Lower leg skin (tissue), 4 donors: ENCODE data around the gene RAB10. TPM values are rescaled to one million over a fixed set of nuclear protein-coding genes. Genes with fewer than 3 reads are reported as not detected.

Experiments
- DNase-seq, 2 donors: peaks; one replicate each; pipeline ENCODE4 v3.0.0-alpha.2; 2019; ENCODE audit warnings: low spot score in 2 of 2
- H3K4me3 ChIP-seq: fragments of 200-600 bp; sonication (generic); 2 replicates; pipeline ENCODE4 v1.5.1; 2017; ENCODE audit warnings: mild to moderate bottlenecking, low read depth; ENCODE audit not compliant: poor library complexity, severe bottlenecking
- CTCF ChIP-seq, 3 donors: fragments of 450-650 bp; IDR thresholded peaks; one replicate each; pipeline ENCODE4 v1.5.1; 2016; ENCODE audit warnings: antibody characterized with exemption in 3 of 3, mild to moderate bottlenecking in 3 of 3, moderate library complexity in 2 of 3
- POLR2A ChIP-seq, 2 donors: fragments of 450-650 bp; IDR thresholded peaks; one replicate each; pipeline ENCODE4 v1.6.1; 2016 to 2017; ENCODE audit warnings: antibody characterized with exemption in 2 of 2, mild to moderate bottlenecking in 1 of 2, moderate library complexity in 1 of 2
- WGBS, 2 donors: methylation state at CpG; one replicate each; pipeline ENCODE4 v1.1.5; 2018; 5-methylcytosine and 5-hydroxymethylcytosine counted together
- intact Hi-C: fragments of 100-400 bp; cut with DNase I; formaldehyde crosslinking; loops from one replicate; pipeline ENCODE4 v1.15.0; 2023; ENCODE audit warnings: low total_unique reads
- total RNA-seq, 4 donors: library from RNA; depleted of rRNA; stranded (reverse); fragments of >200 nt; gene quantifications; one replicate each; pipeline ENCODE4 v1.1.0, GENCODE V29; 2016

RAB10 gene
- 100 to 1,000 TPM; 125 to 228 (median 184) TPM for total RNA-seq

GRCh38 chr2:26033818-26034636, at the start of gene RAB10:
TSS of gene RAB10 (plus strand) at chr2:26034084. CDS start at chr2:26034609, 525 bp downstream.
- intact Hi-C loops = no loop called here
- 0% methylated on average over 19 to 38 of the region's 94 CpGs for WGBS, 2 donors
- DNase-seq = peak; percentile 98 to 100
- peak within 1 kb of the TSS; percentile 66 for H3K4me3 ChIP-seq
- TF ChIP-seq POLR2A (IDR thresholded peaks at IDR 0.05) = no peak
- TF ChIP-seq CTCF (IDR thresholded peaks at IDR 0.05) = peak in 1 of 3 donors; percentile 11

- intact Hi-C loops = loop anchor here (10.0 kb wide), 1 partner anchor 157 kb away; no protein-coding TSS in a partner anchor
- WGBS, 2 donors = 95% methylated on average over 9 of the region's 9 CpGs
Observed at GRCh38 chr2:25988134-25988533, 45.8 kb upstream of the RAB10 start.

GRCh38 chr2:25989154-25989553, 44.7 kb upstream of the RAB10 start:
- TF ChIP-seq POLR2A (IDR thresholded peaks at IDR 0.05) (no peak), CTCF (IDR thresholded peaks at IDR 0.05) (no peak)
- WGBS, 2 donors = 80 to 84% methylated on average over 4 of the region's 4 CpGs
- DNase-seq = no peak
- intact Hi-C loops = loop anchor here (10.0 kb wide), 1 partner anchor 156 kb away; no protein-coding TSS in a partner anchor
- no peak overlapping the region for H3K4me3 ChIP-seq

More at GRCh38 chr2:25988134-25988533, 45.8 kb upstream of the RAB10 start:
- no peak for DNase-seq
- TF ChIP-seq POLR2A (IDR thresholded peaks at IDR 0.05) (no peak), CTCF (IDR thresholded peaks at IDR 0.05) (no peak)
- H3K4me3 ChIP-seq = no peak overlapping the region

- intact Hi-C loops = no loop called here
- WGBS, 2 donors = 53 to 58% methylated on average over 3 of the region's 3 CpGs
- no peak overlapping the region for H3K4me3 ChIP-seq
- DNase-seq = no peak
- TF ChIP-seq POLR2A (IDR thresholded peaks at IDR 0.05) (no peak), CTCF (IDR thresholded peaks at IDR 0.05) (no peak)
Observed at GRCh38 chr2:25991965-25992364, 41.9 kb upstream of the RAB10 start.

- TF ChIP-seq CTCF (IDR thresholded peaks at IDR 0.05) (no peak), POLR2A (IDR thresholded peaks at IDR 0.05) (no peak)
- intact Hi-C loops = no loop called here
- WGBS, 2 donors = 90 to 93% methylated on average over 8 of the region's 8 CpGs
- H3K4me3 ChIP-seq = no peak overlapping the region
- DNase-seq = no peak
Observed at GRCh38 chr2:25992556-25992955, 41.3 kb upstream of the RAB10 start.
